ENCODE measurements around the gene HNRNPU. TPM values are rescaled to one million over a fixed set of nuclear protein-coding genes. Genes with fewer than 3 reads are reported as not detected.
A peak's percentile ranks its signal among the peaks of the same experiment; 100 is the strongest.

The HNRNPU gene
- total and polyA plus RNA-seq, 2 experiments from 2014 or later = 422 to 687 TPM

DNA sequence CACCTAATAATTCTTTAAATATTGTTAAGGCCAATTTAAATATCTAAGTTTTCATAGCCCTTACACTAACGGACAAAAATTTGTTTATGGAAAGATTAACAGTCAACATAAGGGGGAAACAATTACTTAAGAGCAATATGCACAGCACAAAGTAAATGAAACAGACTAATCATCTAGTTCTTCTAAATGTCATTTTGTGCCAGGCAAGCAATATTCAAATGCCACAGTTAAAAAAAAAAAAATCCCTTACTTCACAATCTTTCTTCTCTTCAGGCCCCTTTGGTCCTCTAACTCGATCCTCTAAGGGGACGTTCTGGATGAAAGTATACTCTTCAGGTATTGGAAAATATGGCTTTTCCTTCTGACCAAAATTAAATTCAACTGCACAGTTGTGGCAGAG lies 6.6 kb downstream of the HNRNPU start:
- peaks cover 18% of the 10 kb centered on the region for H3K4me1 ChIP-seq (ENCODE audit: insufficient read depth)
- Mint-ChIP-seq H3K27me3 (ENCODE audit: insufficient read depth, low read depth, poor library complexity) (peaks cover 10% of the 10 kb centered on the region), H3K4me3 (no peak overlapping the region), H3K27ac (0 out of 2 replicates have a peak overlapping the region, but pooled peaks have one; percentile 52), H3K9me3 (no peaks in the 10 kb centered on the region; the same call in 2 of the 3 replicates), H3K36me3 (ENCODE audit: low read depth) (peaks cover 100% of the 10 kb centered on the region), H3K4me1 (peaks cover 41% of the 10 kb centered on the region)
- H3K36me3 ChIP-seq (ENCODE audit: insufficient read depth) = peaks cover 80% of the 10 kb centered on the region
- H3K27ac ChIP-seq (ENCODE audit: low read depth) = peak overlapping the region; percentile 47; the same call in 1 of the 2 replicates
- H3F3A ChIP-seq (replicated peaks; ENCODE audit: low read depth) = peaks cover 33% of the 10 kb centered on the region
- no peak overlapping the region for H3K4me3 ChIP-seq
- H2AFZ ChIP-seq = no peak overlapping the region
- H3K4me2 ChIP-seq = no peak overlapping the region
- H3K9me2 ChIP-seq (ENCODE audit: insufficient read depth) = no peaks in the 10 kb centered on the region
- no peaks in the 10 kb centered on the region for H3K27me3 ChIP-seq (ENCODE audit: insufficient read depth)
- TF ChIP-seq EZH2 (IDR thresholded peaks at IDR 0.05; ENCODE audit: low read depth, unreplicated experiment) = no peak
- peaks cover 98% of the 10 kb centered on the region for H3K79me2 ChIP-seq (replicated peaks; ENCODE audit: insufficient read depth)
- H4K20me1 ChIP-seq (replicated peaks; ENCODE audit: insufficient read depth) = peaks cover 86% of the 10 kb centered on the region
- DNase-seq (ENCODE audit: low spot score) = no peak
- no peak for ATAC-seq

DNA sequence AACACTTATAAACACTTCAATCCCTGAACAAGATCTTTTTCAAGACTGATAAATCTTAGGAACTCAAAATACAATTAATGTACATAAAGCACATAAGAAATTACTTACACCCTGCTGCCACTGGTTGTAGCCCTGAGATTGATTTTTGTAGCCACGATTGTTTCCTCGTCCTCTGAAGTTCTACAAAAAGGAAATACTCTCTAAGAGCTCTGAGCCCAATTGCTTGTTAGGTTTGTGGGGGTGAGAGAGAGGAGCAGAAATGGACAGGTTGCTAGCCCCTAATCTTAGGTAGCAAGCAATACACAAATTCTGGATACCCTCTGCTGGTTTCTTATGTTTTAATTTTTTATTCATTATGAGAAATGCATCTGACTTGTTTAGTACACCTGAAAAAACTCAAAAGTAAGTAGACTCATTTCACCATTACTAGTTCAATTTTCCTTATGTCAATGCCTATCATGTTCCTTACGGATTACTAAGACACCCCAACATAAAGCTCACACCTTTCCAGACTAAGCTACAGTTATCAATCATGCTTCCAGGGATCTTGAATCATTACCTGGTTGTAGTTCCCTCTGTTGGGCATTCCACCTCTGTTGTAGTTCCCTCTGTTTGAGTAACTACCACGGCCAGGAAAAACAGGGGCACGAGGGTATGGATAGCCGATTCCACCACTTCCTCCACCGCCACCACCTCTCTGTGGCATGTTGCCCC lies 9.3 kb downstream of the HNRNPU start:
- Histone ChIP-seq H3K4me2 (no peak overlapping the region), H3K27me3 (ENCODE audit: insufficient read depth) (no peaks in the 10 kb centered on the region), H3K79me2 (replicated peaks; ENCODE audit: insufficient read depth) (peaks cover 85% of the 10 kb centered on the region), H3K4me3 (no peak overlapping the region), H3F3A (replicated peaks; ENCODE audit: low read depth) (peaks cover 38% of the 10 kb centered on the region), H3K27ac (ENCODE audit: low read depth) (no peak overlapping the region), H3K9me2 (ENCODE audit: insufficient read depth) (no peaks in the 10 kb centered on the region), H2AFZ (no peak overlapping the region), H3K36me3 (ENCODE audit: insufficient read depth) (peaks cover 91% of the 10 kb centered on the region), H3K4me1 (ENCODE audit: insufficient read depth) (peaks cover 9% of the 10 kb centered on the region; the same call in 1 of the 2 replicates), H4K20me1 (replicated peaks; ENCODE audit: insufficient read depth) (peaks cover 72% of the 10 kb centered on the region)
- no peak for DNase-seq (ENCODE audit: low spot score)
- Mint-ChIP-seq H3K27ac (no peak overlapping the region; the same call in 1 of the 2 replicates), H3K4me3 (no peak overlapping the region), H3K27me3 (ENCODE audit: insufficient read depth, low read depth, poor library complexity) (peaks cover 3% of the 10 kb centered on the region), H3K4me1 (peaks cover 34% of the 10 kb centered on the region), H3K36me3 (ENCODE audit: low read depth) (peaks cover 100% of the 10 kb centered on the region), H3K9me3 (no peaks in the 10 kb centered on the region)
- ATAC-seq = no peak
- TF ChIP-seq EZH2 (IDR thresholded peaks at IDR 0.05; ENCODE audit: low read depth, unreplicated experiment) (no peak), NANOG (IDR thresholded peaks at IDR 0.05; ENCODE audit: borderline replicate concordance) (no peak), POLR2AphosphoS5 (IDR thresholded peaks at IDR 0.05; ENCODE audit: low read depth) (no peak), EZH2phosphoT487 (IDR thresholded peaks at IDR 0.05; ENCODE audit: unreplicated experiment) (no peak), ZNF331 (CRISPR knock-in tag; IDR thresholded peaks at IDR 0.05; ENCODE audit: low read depth) (no peak), CREB1 (CRISPR knock-in tag; IDR thresholded peaks at IDR 0.05; ENCODE audit: low read depth) (no peak), ZNF114 (CRISPR knock-in tag; IDR thresholded peaks at IDR 0.05) (no peak)
- TF ChIP-seq, protein P1, sequence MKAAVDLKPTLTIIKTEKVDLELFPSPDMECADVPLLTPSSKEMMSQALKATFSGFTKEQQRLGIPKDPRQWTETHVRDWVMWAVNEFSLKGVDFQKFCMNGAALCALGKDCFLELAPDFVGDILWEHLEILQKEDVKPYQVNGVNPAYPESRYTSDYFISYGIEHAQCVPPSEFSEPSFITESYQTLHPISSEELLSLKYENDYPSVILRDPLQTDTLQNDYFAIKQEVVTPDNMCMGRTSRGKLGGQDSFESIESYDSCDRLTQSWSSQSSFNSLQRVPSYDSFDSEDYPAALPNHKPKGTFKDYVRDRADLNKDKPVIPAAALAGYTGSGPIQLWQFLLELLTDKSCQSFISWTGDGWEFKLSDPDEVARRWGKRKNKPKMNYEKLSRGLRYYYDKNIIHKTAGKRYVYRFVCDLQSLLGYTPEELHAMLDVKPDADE (IDR thresholded peaks at IDR 0.05) = no peak
- TF ChIP-seq, protein P2, sequence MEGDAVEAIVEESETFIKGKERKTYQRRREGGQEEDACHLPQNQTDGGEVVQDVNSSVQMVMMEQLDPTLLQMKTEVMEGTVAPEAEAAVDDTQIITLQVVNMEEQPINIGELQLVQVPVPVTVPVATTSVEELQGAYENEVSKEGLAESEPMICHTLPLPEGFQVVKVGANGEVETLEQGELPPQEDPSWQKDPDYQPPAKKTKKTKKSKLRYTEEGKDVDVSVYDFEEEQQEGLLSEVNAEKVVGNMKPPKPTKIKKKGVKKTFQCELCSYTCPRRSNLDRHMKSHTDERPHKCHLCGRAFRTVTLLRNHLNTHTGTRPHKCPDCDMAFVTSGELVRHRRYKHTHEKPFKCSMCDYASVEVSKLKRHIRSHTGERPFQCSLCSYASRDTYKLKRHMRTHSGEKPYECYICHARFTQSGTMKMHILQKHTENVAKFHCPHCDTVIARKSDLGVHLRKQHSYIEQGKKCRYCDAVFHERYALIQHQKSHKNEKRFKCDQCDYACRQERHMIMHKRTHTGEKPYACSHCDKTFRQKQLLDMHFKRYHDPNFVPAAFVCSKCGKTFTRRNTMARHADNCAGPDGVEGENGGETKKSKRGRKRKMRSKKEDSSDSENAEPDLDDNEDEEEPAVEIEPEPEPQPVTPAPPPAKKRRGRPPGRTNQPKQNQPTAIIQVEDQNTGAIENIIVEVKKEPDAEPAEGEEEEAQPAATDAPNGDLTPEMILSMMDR (conservative IDR thresholded peaks at IDR 0.05; ENCODE audit: low read depth in 2 of 2) = no peak
- TF ChIP-seq, protein P3, sequence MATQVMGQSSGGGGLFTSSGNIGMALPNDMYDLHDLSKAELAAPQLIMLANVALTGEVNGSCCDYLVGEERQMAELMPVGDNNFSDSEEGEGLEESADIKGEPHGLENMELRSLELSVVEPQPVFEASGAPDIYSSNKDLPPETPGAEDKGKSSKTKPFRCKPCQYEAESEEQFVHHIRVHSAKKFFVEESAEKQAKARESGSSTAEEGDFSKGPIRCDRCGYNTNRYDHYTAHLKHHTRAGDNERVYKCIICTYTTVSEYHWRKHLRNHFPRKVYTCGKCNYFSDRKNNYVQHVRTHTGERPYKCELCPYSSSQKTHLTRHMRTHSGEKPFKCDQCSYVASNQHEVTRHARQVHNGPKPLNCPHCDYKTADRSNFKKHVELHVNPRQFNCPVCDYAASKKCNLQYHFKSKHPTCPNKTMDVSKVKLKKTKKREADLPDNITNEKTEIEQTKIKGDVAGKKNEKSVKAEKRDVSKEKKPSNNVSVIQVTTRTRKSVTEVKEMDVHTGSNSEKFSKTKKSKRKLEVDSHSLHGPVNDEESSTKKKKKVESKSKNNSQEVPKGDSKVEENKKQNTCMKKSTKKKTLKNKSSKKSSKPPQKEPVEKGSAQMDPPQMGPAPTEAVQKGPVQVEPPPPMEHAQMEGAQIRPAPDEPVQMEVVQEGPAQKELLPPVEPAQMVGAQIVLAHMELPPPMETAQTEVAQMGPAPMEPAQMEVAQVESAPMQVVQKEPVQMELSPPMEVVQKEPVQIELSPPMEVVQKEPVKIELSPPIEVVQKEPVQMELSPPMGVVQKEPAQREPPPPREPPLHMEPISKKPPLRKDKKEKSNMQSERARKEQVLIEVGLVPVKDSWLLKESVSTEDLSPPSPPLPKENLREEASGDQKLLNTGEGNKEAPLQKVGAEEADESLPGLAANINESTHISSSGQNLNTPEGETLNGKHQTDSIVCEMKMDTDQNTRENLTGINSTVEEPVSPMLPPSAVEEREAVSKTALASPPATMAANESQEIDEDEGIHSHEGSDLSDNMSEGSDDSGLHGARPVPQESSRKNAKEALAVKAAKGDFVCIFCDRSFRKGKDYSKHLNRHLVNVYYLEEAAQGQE (IDR thresholded peaks at IDR 0.05; ENCODE audit: unreplicated experiment) = no peak

Measured in GM23338 (cell line).